SK-N-SH (cell line): Measurements from ENCODE around the gene PAPOLB. TPM values are rescaled to one million over a fixed set of nuclear protein-coding genes. Genes with fewer than 3 reads are reported as not detected.

ENCODE experiments used
- CTCF ChIA-PET: fragments of 300-600, 350-600 bp; formaldehyde crosslinking; extraction: SDS; loops from one replicate; lab custom pipeline; 2021; lab: Yijun Ruan, JAX
- POLR2A ChIA-PET: fragments of 350-600 bp; sonication (Branson Sonifier 250); formaldehyde crosslinking; extraction: SDS; loops from one replicate; lab custom pipeline; 2020; ENCODE audit warnings: antibody characterized with exemption, inconsistent platforms; lab: Yijun Ruan, JAX
- DNase-seq: peaks from one replicate; pipeline ENCODE4 v3.0.0; 2012
- H2AFZ ChIP-seq: fragments of 200-600 bp; sonication (generic); 2 replicates; pipeline ENCODE4 v1.8.1; 2016; ENCODE audit warnings: antibody characterized with exemption, mild to moderate bottlenecking, low read depth
- H3F3A ChIP-seq: fragments of 200-600 bp; sonication (generic); replicated peaks from 2 replicates; pipeline ENCODE3; 2016; ENCODE audit warnings: antibody characterized with exemption, mild to moderate bottlenecking; ENCODE audit not compliant: insufficient read depth
- H3K27ac ChIP-seq, 2 experiments: fragments of 200-500 bp in 1 of 2; fragments of 200-600 bp in 1 of 2; sonication (Bioruptor generic) in 1 of 2; sonication (generic), shearing (Covaris generic) in 1 of 2; 2 replicates each; pipeline versions ENCODE4 v1.5.1 to v1.6.1; 2014 to 2016; ENCODE audit warnings: low read depth in 2 of 2, inconsistent platforms in 1 of 2, low read length in 1 of 2, mild to moderate bottlenecking in 1 of 2, mixed read lengths in 1 of 2
- H3K27me3 ChIP-seq: fragments of 200-600 bp; sonication (generic), shearing (Covaris generic); 2 replicates; pipeline ENCODE4 v1.6.1; 2016; ENCODE audit warnings: mixed run types; ENCODE audit not compliant: insufficient read depth
- H3K36me3 ChIP-seq, 2 experiments: fragments of 200-500 bp in 1 of 2; fragments of 200-600 bp in 1 of 2; sonication (Bioruptor generic) in 1 of 2; sonication (generic) in 1 of 2; replicated peaks in 1 of 2; 2 replicates each; pipeline versions ENCODE3 to v1.5.1; 2014 to 2016; ENCODE audit warnings: low read length in 1 of 2, mild to moderate bottlenecking in 1 of 2; ENCODE audit not compliant: insufficient read depth in 2 of 2, control insufficient read depth in 1 of 2
- H3K4me1 ChIP-seq, 2 experiments: fragments of 200-500 bp in 1 of 2; fragments of 200-600 bp in 1 of 2; sonication (Bioruptor generic) in 1 of 2; sonication (generic), shearing (Covaris generic) in 1 of 2; 2 replicates each; pipeline versions ENCODE4 v1.5.1 to v1.6.1; 2014 to 2016; ENCODE audit warnings: low read depth in 1 of 2, low read length in 1 of 2, mixed run types in 1 of 2; ENCODE audit not compliant: insufficient read depth in 2 of 2, control insufficient read depth in 1 of 2
- H3K4me2 ChIP-seq: fragments of 200-600 bp; sonication (generic), shearing (Covaris generic); 2 replicates; pipeline ENCODE4 v1.6.1; 2017; ENCODE audit warnings: mixed run types
- H3K4me3 ChIP-seq, 2 experiments: fragments of 200-500 bp in 1 of 2; fragments of 200-600 bp in 1 of 2; sonication (Bioruptor generic) in 1 of 2; sonication (generic), shearing (Covaris generic) in 1 of 2; 2 replicates each; pipeline versions ENCODE4 v1.5.1 to v1.8.1; 2014 to 2016; ENCODE audit warnings: low read depth in 2 of 2, inconsistent platforms in 1 of 2, low read length in 1 of 2, mild to moderate bottlenecking in 1 of 2, mixed read lengths in 1 of 2, moderate library complexity in 1 of 2
- H3K79me2 ChIP-seq: fragments of 200-600 bp; sonication (generic); 2 replicates; pipeline ENCODE4 v1.8.1; 2017; ENCODE audit warnings: mild to moderate bottlenecking; ENCODE audit not compliant: insufficient read depth
- H3K9ac ChIP-seq: fragments of 200-600 bp; sonication (generic); 2 replicates; pipeline ENCODE4 v1.6.1; 2017; ENCODE audit warnings: mixed run types
- H3K9me2 ChIP-seq: fragments of 200-600 bp; sonication (generic); 2 replicates; pipeline ENCODE4 v1.6.1; 2017; ENCODE audit warnings: mixed run types
- H3K9me3 ChIP-seq: fragments of 200-600 bp; sonication (generic); 2 replicates; pipeline ENCODE4 v1.6.1; 2017; ENCODE audit warnings: mixed run types, mild to moderate bottlenecking, moderate library complexity
- H4K20me1 ChIP-seq: fragments of 200-600 bp; sonication (generic); 2 replicates; pipeline ENCODE4 v1.6.1; 2017; ENCODE audit warnings: mild to moderate bottlenecking, mixed run types; ENCODE audit not compliant: insufficient read depth
- ELF1 ChIP-seq: IDR thresholded peaks from 2 replicates; pipeline ENCODE4 v1.4.0; 2012
- EP300 ChIP-seq, 2 experiments: IDR thresholded peaks; 2 replicates each; pipeline versions ENCODE4 v1.4.0 to v1.6.1; 2012; ENCODE audit warnings: borderline replicate concordance in 1 of 2, low read depth in 1 of 2, low read length in 1 of 2
- FOXJ3 ChIP-seq: sonication (generic); formaldehyde crosslinking; IDR thresholded peaks from 2 replicates; pipeline ENCODE4 v1.5.1; 2020; ENCODE audit warnings: mild to moderate bottlenecking, missing genetic modification reagents
- GABPA ChIP-seq: IDR thresholded peaks from 2 replicates; pipeline ENCODE4 v1.4.0; 2012; ENCODE audit warnings: low read depth, mild to moderate bottlenecking
- MXI1 ChIP-seq: IDR thresholded peaks from 2 replicates; pipeline ENCODE4 v1.6.1; 2012; ENCODE audit warnings: mild to moderate bottlenecking, low read depth, low read length, improper control_type of control experiment
- NRF1 ChIP-seq: IDR thresholded peaks from 2 replicates; pipeline ENCODE4 v1.6.1; 2012; ENCODE audit warnings: low read depth, mild to moderate bottlenecking, low read length
- SMC3 ChIP-seq: IDR thresholded peaks from 2 replicates; pipeline ENCODE4 v1.6.1; 2012; ENCODE audit warnings: low read depth, low read length, improper control_type of control experiment
- WGBS: methylation state at CpG from one replicate; pipeline ENCODE4 v1.1.6; 2017; ENCODE audit warnings: low lambda C conversion rate; 5-methylcytosine and 5-hydroxymethylcytosine counted together
- polyA plus RNA-seq, 3 experiments: library from polyadenylated mRNA; depleted of rRNA; stranded (reverse); fragments of >200 nt; gene quantifications; 2 replicates each; pipeline ENCODE4 v1.2.3, GENCODE V29; 2012
- TF ChIP-seq, protein P1 (sequence below): IDR thresholded peaks from 2 replicates; pipeline ENCODE4 v1.4.0; 2012; ENCODE audit warnings: low read depth
- TF ChIP-seq, protein P2 (sequence below): IDR thresholded peaks from 2 replicates; pipeline ENCODE4 v1.6.1; 2012; ENCODE audit warnings: mild to moderate bottlenecking, low read depth, low read length, moderate library complexity
- TF ChIP-seq, protein P3 (sequence below): IDR thresholded peaks from 2 replicates; pipeline ENCODE4 v1.4.0; 2012; ENCODE audit warnings: low read depth, borderline replicate concordance

The PAPOLB gene
- polyA plus RNA-seq, 1 of the 3 experiments (the other 2 are of a cell fraction): not detected

DNA sequence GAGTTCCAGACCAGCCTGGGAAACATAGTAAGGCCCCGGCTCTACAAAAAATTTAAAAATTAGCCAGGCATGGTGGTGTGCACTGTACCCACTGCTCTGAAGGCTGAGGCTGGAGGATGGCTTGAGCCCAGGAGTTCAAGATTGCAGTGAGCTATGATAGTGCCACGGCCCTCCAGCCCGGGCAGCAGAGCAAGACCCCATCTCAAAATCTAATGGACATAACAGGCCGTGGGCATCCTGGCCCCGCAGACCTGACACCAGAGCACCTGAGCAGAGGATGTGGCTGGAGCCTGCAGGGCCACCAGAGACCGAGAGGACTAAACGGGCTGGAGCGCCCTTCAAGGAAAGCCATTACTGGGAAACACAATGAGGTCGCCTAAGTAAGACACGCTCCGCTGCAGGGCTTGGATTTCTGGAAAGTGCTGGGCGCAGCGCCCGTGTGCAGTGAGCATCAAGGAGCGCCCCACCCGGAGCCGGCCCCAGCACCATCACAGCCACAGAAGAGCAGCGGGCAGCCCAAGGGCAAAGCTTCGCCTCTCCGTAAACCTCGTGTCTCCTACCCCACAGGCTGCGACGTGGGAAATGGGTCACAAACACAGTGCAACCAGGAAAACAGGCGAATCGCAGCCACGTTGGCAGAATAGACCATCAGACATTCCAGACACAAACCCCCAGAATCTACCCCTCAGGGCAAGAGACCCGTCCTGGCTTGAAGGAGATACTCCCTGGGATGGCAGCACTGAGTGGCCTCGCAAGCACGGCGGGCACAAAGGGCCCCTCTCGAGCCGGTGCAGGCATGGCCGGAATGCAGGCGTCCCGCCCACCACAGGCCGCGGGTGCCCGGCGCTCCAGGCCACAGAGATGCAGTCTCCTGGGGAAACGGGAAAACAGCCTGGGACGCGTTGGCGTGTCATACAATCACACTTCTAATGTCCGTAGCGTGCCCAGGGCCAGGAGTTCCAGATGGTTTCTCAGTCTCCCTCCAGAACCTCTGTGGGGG, 16.8 kb upstream of the PAPOLB start:
- peaks cover 0 to 3% of the 10 kb centered on the region in 2 experiments for H3K36me3 ChIP-seq
- no peak for DNase-seq
- POLR2A ChIA-PET: no interaction called here

More for the DNA sequence above, 16.8 kb upstream of the PAPOLB start:
- H3K9me3 ChIP-seq: no peaks in the 10 kb centered on the region
- H3K79me2 ChIP-seq: peaks cover 5% of the 10 kb centered on the region; the same call in 1 of the 2 replicates
- H2AFZ ChIP-seq: no peak overlapping the region
- no peak overlapping the region for H3K27ac ChIP-seq
- CTCF ChIA-PET: interaction anchor here (0.6 to 21.4 kb wide), 5 partner anchors 10 to 308 kb away, joined by 3 to 645 read pairs (median 5); partner anchors contain the start of gene PAPOLB
- H3K4me1 ChIP-seq: peaks cover 5 to 41% of the 10 kb centered on the region in 2 experiments; a peak in 1 of 4 replicates
- H3K9me2 ChIP-seq: no peaks in the 10 kb centered on the region
- H3K4me2 ChIP-seq: no peak overlapping the region
- no peak overlapping the region for H3K4me3 ChIP-seq
- H4K20me1 ChIP-seq: no peaks in the 10 kb centered on the region
- H3K27me3 ChIP-seq: no peaks in the 10 kb centered on the region
- no peak overlapping the region for H3K9ac ChIP-seq
- peaks cover 14% of the 10 kb centered on the region for H3F3A ChIP-seq
- TF ChIP-seq MXI1 (no peak), NRF1 (no peak), EP300 (IDR thresholded peaks at IDR 0.05; ENCODE audit: borderline replicate concordance in 1 of 2, low read depth in 1 of 2, low read length in 1 of 2) (no peak), GABPA (no peak), ELF1 (no peak), FOXJ3 (CRISPR knock-in tag) (no peak), SMC3 (no peak)
- TF ChIP-seq, protein P1, sequence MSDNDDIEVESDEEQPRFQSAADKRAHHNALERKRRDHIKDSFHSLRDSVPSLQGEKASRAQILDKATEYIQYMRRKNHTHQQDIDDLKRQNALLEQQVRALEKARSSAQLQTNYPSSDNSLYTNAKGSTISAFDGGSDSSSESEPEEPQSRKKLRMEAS: no peak
- TF ChIP-seq, protein P2, sequence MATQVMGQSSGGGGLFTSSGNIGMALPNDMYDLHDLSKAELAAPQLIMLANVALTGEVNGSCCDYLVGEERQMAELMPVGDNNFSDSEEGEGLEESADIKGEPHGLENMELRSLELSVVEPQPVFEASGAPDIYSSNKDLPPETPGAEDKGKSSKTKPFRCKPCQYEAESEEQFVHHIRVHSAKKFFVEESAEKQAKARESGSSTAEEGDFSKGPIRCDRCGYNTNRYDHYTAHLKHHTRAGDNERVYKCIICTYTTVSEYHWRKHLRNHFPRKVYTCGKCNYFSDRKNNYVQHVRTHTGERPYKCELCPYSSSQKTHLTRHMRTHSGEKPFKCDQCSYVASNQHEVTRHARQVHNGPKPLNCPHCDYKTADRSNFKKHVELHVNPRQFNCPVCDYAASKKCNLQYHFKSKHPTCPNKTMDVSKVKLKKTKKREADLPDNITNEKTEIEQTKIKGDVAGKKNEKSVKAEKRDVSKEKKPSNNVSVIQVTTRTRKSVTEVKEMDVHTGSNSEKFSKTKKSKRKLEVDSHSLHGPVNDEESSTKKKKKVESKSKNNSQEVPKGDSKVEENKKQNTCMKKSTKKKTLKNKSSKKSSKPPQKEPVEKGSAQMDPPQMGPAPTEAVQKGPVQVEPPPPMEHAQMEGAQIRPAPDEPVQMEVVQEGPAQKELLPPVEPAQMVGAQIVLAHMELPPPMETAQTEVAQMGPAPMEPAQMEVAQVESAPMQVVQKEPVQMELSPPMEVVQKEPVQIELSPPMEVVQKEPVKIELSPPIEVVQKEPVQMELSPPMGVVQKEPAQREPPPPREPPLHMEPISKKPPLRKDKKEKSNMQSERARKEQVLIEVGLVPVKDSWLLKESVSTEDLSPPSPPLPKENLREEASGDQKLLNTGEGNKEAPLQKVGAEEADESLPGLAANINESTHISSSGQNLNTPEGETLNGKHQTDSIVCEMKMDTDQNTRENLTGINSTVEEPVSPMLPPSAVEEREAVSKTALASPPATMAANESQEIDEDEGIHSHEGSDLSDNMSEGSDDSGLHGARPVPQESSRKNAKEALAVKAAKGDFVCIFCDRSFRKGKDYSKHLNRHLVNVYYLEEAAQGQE: no peak
- TF ChIP-seq, protein P3, sequence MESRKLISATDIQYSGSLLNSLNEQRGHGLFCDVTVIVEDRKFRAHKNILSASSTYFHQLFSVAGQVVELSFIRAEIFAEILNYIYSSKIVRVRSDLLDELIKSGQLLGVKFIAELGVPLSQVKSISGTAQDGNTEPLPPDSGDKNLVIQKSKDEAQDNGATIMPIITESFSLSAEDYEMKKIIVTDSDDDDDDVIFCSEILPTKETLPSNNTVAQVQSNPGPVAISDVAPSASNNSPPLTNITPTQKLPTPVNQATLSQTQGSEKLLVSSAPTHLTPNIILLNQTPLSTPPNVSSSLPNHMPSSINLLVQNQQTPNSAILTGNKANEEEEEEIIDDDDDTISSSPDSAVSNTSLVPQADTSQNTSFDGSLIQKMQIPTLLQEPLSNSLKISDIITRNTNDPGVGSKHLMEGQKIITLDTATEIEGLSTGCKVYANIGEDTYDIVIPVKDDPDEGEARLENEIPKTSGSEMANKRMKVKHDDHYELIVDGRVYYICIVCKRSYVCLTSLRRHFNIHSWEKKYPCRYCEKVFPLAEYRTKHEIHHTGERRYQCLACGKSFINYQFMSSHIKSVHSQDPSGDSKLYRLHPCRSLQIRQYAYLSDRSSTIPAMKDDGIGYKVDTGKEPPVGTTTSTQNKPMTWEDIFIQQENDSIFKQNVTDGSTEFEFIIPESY: no peak
- WGBS: 93% methylated on average over 45 of the region's 45 CpGs
